GM10248 (cell line): ENCODE measurements around the gene FAM50B.

ENCODE experiments used
- CTCF ChIA-PET: fragments of 300-600 bp; sonication (Branson Sonifier 250); formaldehyde crosslinking; extraction: SDS; loops from one replicate; lab custom pipeline; 2021; ENCODE audit warnings: antibody characterized with exemption; lab: Yijun Ruan, JAX
- POLR2A ChIA-PET: fragments of 350-650 bp; sonication (Branson Sonifier 250); formaldehyde crosslinking; extraction: SDS; loops from one replicate; lab custom pipeline; 2020; ENCODE audit warnings: antibody characterized with exemption; lab: Yijun Ruan, JAX
- DNase-seq: peaks from one replicate; pipeline ENCODE4 v3.0.0; 2012; ENCODE audit errors: extremely low spot score
- TF ChIP-seq, protein P1 (sequence below): IDR thresholded peaks from 2 replicates; pipeline ENCODE4 v1.5.1; 2012; ENCODE audit warnings: mild to moderate bottlenecking, low read depth; ENCODE audit errors: extremely low read depth, missing control alignments, control extremely low read depth

FAM50B gene

DNA sequence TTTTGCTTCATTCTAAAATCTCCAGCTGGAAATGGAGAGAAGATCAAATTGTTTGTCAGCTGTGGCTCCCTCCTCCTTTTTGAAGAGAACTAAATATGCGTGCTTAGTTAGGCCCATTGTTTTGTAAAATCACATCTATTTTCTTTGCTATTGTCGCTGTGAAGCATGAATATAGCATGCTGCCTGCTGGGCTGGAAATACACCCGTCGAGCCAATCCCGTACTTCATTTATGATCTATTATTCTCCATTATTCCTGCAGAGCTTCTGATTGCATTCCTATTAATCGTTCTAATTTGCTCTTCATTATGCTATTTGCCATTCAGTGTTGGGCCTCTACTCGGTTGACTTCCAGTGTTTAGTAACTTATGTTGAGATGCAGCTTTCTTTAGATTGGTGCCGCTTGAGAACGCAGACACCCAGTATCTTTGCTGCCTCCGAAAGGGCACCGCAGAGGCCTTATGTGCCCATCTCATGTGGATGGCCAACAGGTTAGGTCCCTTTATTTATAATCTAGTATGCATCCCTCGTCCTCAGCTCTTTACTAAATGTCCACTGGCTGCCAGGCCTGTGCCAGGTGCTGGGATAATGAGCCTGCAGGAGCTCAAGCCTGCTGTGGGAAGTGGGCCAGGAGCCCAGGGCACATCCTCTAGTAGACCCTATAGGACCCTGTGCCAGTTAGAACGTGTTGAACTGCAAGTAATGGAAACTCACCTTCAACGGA is 45.6 kb downstream of the FAM50B start:
- no peak for DNase-seq
- TF ChIP-seq, protein P1, sequence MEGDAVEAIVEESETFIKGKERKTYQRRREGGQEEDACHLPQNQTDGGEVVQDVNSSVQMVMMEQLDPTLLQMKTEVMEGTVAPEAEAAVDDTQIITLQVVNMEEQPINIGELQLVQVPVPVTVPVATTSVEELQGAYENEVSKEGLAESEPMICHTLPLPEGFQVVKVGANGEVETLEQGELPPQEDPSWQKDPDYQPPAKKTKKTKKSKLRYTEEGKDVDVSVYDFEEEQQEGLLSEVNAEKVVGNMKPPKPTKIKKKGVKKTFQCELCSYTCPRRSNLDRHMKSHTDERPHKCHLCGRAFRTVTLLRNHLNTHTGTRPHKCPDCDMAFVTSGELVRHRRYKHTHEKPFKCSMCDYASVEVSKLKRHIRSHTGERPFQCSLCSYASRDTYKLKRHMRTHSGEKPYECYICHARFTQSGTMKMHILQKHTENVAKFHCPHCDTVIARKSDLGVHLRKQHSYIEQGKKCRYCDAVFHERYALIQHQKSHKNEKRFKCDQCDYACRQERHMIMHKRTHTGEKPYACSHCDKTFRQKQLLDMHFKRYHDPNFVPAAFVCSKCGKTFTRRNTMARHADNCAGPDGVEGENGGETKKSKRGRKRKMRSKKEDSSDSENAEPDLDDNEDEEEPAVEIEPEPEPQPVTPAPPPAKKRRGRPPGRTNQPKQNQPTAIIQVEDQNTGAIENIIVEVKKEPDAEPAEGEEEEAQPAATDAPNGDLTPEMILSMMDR, result no peak

DNA sequence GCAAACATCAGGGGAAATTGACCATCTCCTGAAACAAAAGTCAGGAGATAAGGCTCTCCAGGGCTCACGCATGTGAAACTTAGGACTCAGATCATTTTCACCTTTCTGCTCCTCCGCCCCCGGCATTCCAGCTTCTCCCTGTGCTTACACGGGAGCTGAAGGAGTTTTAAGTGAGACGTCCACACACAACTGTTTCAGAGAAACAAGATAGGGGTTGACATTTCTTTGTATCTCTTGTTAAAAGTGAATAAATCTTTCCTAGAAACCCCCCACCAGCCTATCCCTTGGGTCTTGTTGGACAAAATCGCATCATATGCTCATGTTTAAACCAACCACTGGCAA is 46.1 kb downstream of the FAM50B start:
- ChIA-PET CTCF (interaction anchor here (1.5 kb wide), 1 partner anchor 146 kb away, joined by 8 read pairs; no protein-coding TSS in a partner anchor), POLR2A (no interaction called here)
- TF ChIP-seq, protein P1, result no peak
- no peak for DNase-seq

More for the DNA sequence above, 45.6 kb downstream of the FAM50B start:
- ChIA-PET CTCF (interaction anchor here (1.5 kb wide), 1 partner anchor 146 kb away, joined by 8 read pairs; no protein-coding TSS in a partner anchor), POLR2A (no interaction called here)

DNA sequence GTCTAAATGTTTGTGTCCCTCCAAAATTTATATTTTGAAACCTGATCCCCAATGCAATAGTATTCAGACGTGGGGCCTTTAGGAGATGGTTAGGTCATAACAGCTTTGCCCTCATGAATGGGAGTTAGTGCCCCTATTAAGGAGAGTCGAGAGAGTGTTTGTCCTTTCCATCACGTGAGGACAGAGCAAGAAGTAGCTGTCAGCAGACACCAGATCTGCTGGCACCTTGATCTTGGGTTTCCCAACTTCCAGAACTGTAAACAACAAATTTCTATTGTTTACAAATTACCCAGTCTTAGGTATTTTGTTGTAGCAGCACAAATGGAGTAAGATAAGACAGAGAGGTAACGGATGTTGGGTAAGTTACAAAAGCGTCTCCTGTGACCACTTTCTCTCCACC is 46.6 kb downstream of the FAM50B start:
- DNase-seq, result no peak
- TF ChIP-seq, protein P1, result no peak
- POLR2A ChIA-PET, result no interaction called here
- CTCF ChIA-PET, result interaction anchor here (1.4 to 1.5 kb wide), 2 partner anchors 14 to 147 kb away, joined by 4 to 8 read pairs; no protein-coding TSS in a partner anchor

DNA sequence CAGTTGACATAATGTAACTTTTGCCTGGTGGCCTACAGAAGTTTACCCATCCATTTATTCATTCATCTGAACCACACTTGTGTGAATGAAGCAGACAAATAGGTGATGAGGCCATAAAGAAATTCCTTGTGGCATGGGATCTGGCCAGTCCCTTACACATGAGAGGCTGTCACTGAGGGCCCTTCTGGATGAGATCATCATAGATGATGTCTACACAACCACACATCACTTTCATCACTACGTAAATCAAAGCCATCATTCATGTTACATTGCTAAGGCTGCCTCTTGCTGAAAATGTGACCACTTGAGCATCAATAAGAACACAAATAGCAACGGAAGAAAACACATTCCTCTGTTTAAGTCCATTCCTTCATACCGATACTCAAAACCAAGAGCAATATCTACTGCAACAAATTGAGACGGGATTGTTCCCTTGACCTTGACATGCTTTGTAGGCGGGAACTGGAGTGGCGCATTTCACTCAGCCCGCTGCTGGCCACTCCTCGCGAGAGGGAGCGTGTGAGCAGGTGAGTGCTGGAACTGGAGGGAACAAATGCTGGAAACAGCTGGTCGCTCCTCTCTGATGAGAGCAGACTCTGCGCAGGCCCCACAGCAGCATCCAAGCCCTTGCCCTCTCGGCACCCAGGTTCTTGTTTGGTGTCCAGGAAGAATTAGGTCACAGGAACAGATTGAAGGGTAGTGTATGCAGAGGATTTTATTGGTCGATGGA is 49.3 kb downstream of the FAM50B start:
- DNase-seq, result no peak
- ChIA-PET POLR2A (no interaction called here), CTCF (no interaction called here)
- TF ChIP-seq, protein P1, result no peak

DNA sequence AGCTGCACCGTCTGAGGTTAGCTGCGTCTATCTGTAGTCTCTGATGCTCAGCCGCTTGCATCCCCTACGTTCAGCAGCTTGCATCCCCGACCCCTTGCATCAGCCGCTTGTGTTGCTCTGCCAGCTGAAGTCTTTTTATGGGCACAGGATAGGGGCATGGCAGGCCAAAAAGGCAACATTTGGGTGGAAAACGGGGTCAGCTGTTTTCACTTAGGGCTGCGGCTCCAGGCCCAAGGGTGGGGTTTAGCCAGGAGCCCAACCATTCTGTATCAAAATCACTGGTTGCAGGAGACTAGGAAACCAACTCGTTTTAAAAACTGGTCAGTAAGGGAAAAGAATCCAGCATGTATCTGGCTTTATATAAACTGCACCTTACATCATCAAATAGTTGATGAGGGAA is 49.9 kb downstream of the FAM50B start:
- POLR2A ChIA-PET, result no interaction called here
- no peak for DNase-seq
- TF ChIP-seq, protein P1, result no peak
- CTCF ChIA-PET, result interaction anchor here (1.0 kb wide), 1 partner anchor 79 kb away, joined by 3 read pairs; no protein-coding TSS in a partner anchor

DNA sequence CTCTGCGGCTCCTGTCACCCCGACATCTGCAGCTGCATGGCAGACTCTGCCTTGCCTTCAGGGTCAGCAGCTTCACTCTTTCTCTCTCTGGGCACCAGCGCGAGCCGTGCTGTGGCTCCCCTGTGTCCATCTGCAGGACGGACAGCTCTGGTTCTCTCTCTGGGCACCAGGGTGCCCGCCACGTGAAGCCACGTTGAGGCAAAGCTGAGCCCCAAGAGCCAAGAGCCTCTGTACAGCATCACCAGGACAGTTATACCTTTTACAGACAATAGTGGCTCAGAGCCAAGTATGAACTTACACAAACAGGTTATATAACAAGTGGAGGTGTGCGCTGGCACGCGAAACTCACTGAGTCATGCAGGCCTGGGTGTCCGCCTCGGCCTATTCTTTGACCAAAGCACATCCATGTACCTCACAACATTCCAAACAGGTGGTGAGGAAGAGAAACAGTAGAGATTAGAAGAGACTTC is 50.8 kb downstream of the FAM50B start:
- POLR2A ChIA-PET, result no interaction called here
- CTCF ChIA-PET, result interaction anchor here (1.0 kb wide), 1 partner anchor 78 kb away, joined by 3 read pairs; no protein-coding TSS in a partner anchor
- DNase-seq, result no peak
- TF ChIP-seq, protein P1, result no peak
